Tibial nerve (tissue), 4 donors: ENCODE measurements around the gene GGCX. TPM values are rescaled to one million over a fixed set of nuclear protein-coding genes. Genes with fewer than 3 reads are reported as not detected.
"Not testable (repeated sequence)": the region's sequence is repeated elsewhere in the genome, so short reads cannot be mapped to it uniquely, and the experiment has no call there.

ENCODE experiments used
- DNase-seq, 2 donors: peaks; one replicate each; pipeline ENCODE4 v3.0.0-alpha.2; 2019; ENCODE audit warnings: low spot score in 2 of 2
- H3K27ac ChIP-seq, 4 donors: fragments of 200-600 bp; sonication (generic) in 3 of 4; one replicate each; pipeline ENCODE4 v1.5.1; 2017 to 2019; ENCODE audit warnings: mild to moderate bottlenecking in 1 of 4
- H3K27me3 ChIP-seq, 2 donors: fragments of 200-600 bp; sonication (generic) in 1 of 2; one replicate each; pipeline versions ENCODE4 v1.5.1 to v1.6.0; 2017 to 2019
- H3K36me3 ChIP-seq, 3 donors: fragments of 200-600 bp; sonication (generic); one replicate each; pipeline ENCODE4 v1.5.1; 2018 to 2019
- H3K4me1 ChIP-seq, 4 donors: fragments of 200-600 bp; sonication (generic) in 3 of 4; one replicate each; pipeline ENCODE4 v1.5.1; 2017 to 2019
- H3K4me3 ChIP-seq, 4 donors: fragments of 200-600 bp; sonication (generic) in 3 of 4; one replicate each; pipeline ENCODE4 v1.5.1; 2017 to 2019; ENCODE audit warnings: mild to moderate bottlenecking in 1 of 4, moderate library complexity in 1 of 4
- H3K9me3 ChIP-seq, 4 donors: fragments of 200-600 bp; sonication (generic) in 3 of 4; one replicate each; pipeline ENCODE4 v1.5.1; 2017 to 2019
- EP300 ChIP-seq, 2 donors: sonication (generic); formaldehyde crosslinking; IDR thresholded peaks; one replicate each; pipeline ENCODE4 v1.6.1; 2017; ENCODE audit warnings: antibody characterized with exemption in 2 of 2, mild to moderate bottlenecking in 1 of 2
- POLR2A ChIP-seq, 2 donors: fragments of 450-650 bp; IDR thresholded peaks; one replicate each; pipeline ENCODE4 v1.6.1; 2017; ENCODE audit warnings: antibody characterized with exemption in 2 of 2, mild to moderate bottlenecking in 2 of 2, moderate library complexity in 2 of 2
- WGBS, 2 donors: methylation state at CpG; one replicate each; pipeline ENCODE4 v1.1.5; 2018; 5-methylcytosine and 5-hydroxymethylcytosine counted together
- total RNA-seq, 4 donors: library from RNA; depleted of rRNA; stranded (reverse); fragments of >200 nt; gene quantifications; one replicate each; pipeline ENCODE4 v1.1.0, GENCODE V29; 2016
- TF ChIP-seq, protein P1 (sequence below), 5 experiments: fragments of 200-600 bp in 3 of 5; fragments of 450-650 bp in 2 of 5; sonication (generic) in 3 of 5; IDR thresholded peaks; one replicate each; pipeline ENCODE4 v1.5.1; 2016 to 2019; ENCODE audit warnings: antibody characterized with exemption in 5 of 5, mild to moderate bottlenecking in 3 of 5, moderate library complexity in 2 of 5

The GGCX gene
- total RNA-seq, 4 donors from 2014 or later: 24.7 to 34.3 (median 27.1) TPM

DNA sequence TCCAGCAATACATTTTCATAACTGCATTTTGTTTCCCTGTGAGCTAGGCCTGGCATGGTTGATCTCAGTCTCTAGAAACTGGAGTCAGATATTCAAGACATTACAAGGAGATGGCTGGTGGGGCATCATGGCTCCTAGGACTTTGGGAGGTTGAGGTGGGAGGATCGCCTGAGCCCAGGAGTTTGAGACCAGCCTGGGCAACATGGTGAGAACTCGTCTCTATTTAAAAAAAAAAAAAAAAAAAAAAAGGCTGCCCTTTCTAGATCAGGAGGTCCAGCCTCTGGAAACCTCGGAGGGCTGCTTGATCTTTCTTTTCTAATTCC, 15.7 kb upstream of the GGCX start:
- H3K27ac ChIP-seq: peak overlapping the region in 3 of 4 donors; percentile 69 to 78 (median 76)
- H3K36me3 ChIP-seq: no peaks in the 10 kb centered on the region
- H3K27me3 ChIP-seq: no peaks in the 10 kb centered on the region
- peak overlapping the region in 1 of 4 donors; percentile 38 for H3K4me3 ChIP-seq
- TF ChIP-seq POLR2A (IDR thresholded peaks at IDR 0.05): no peak
- TF ChIP-seq, protein P1, sequence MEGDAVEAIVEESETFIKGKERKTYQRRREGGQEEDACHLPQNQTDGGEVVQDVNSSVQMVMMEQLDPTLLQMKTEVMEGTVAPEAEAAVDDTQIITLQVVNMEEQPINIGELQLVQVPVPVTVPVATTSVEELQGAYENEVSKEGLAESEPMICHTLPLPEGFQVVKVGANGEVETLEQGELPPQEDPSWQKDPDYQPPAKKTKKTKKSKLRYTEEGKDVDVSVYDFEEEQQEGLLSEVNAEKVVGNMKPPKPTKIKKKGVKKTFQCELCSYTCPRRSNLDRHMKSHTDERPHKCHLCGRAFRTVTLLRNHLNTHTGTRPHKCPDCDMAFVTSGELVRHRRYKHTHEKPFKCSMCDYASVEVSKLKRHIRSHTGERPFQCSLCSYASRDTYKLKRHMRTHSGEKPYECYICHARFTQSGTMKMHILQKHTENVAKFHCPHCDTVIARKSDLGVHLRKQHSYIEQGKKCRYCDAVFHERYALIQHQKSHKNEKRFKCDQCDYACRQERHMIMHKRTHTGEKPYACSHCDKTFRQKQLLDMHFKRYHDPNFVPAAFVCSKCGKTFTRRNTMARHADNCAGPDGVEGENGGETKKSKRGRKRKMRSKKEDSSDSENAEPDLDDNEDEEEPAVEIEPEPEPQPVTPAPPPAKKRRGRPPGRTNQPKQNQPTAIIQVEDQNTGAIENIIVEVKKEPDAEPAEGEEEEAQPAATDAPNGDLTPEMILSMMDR (IDR thresholded peaks at IDR 0.05): no peak
- DNase-seq: no peak
- WGBS, 2 donors: 71 to 73% methylated on average over 3 of the region's 3 CpGs
- no peaks in the 10 kb centered on the region for H3K9me3 ChIP-seq
- H3K4me1 ChIP-seq: peaks cover 0 to 37% (median 19%) of the 10 kb centered on the region in 4 donors

DNA sequence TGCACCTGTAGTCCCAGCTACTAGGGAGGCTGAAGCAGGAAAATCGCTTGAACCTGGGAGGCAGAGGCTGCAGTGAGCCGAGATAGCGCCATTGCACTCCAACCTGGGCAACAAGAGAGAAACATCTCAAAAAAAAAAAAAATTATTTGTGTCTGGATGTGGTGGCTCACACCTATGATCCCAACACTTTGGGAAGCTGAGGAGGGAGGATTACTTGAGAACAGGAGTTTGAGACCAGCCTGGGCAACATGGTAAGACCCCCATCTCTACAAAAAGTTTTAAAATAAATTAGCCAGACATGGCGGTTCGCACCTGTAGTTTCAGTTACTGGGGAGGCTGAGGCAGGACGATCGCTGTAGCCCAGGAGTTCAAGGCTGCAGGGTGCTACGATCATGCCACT, 14.4 kb upstream of the GGCX start:
- no peak overlapping the region for H3K4me3 ChIP-seq
- no peak for TF ChIP-seq EP300 (IDR thresholded peaks at IDR 0.05)
- TF ChIP-seq, protein P1 (IDR thresholded peaks at IDR 0.05): no peak
- no peak for TF ChIP-seq POLR2A (IDR thresholded peaks at IDR 0.05)
- peaks cover 0 to 37% (median 19%) of the 10 kb centered on the region in 4 donors for H3K4me1 ChIP-seq
- WGBS, 2 donors: 78 to 83% methylated on average over 8 of the region's 8 CpGs
- H3K9me3 ChIP-seq: no peaks in the 10 kb centered on the region
- no peaks in the 10 kb centered on the region for H3K27me3 ChIP-seq
- no peaks in the 10 kb centered on the region for H3K36me3 ChIP-seq
- H3K27ac ChIP-seq: no peak overlapping the region
- no peak for DNase-seq

DNA sequence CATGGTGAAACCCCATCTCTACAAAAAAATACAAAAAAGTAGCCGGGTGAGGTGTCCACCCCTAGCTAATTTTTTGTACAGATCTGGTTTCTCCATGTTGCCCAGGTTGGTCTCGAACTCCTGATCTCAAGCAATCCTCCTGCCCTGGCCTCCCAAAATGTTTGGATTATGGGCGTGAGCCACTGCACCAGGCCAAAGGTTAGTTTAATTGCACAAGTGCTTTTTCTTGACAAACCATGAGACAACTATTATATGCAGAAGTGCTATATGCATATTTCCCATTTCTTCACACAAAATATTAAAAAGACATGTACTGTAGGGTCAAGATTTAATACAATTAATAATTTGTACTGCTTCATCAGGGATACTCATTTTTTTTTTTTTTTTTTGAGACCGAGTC, 5.0 kb upstream of the GGCX start:
- Histone ChIP-seq H3K9me3 (no peaks in the 10 kb centered on the region), H3K36me3 (no peaks in the 10 kb centered on the region), H3K4me1 (peaks cover 0 to 6% (median 3%) of the 10 kb centered on the region in 4 donors), H3K27ac (no peak overlapping the region), H3K4me3 (no peak overlapping the region), H3K27me3 (no peaks in the 10 kb centered on the region)
- TF ChIP-seq, protein P1 (IDR thresholded peaks at IDR 0.05): no peak
- TF ChIP-seq EP300 (IDR thresholded peaks at IDR 0.05) (no peak), POLR2A (IDR thresholded peaks at IDR 0.05) (no peak)
- DNase-seq: no peak
- WGBS, 2 donors: 80 to 87% methylated on average over 4 of the region's 4 CpGs

DNA sequence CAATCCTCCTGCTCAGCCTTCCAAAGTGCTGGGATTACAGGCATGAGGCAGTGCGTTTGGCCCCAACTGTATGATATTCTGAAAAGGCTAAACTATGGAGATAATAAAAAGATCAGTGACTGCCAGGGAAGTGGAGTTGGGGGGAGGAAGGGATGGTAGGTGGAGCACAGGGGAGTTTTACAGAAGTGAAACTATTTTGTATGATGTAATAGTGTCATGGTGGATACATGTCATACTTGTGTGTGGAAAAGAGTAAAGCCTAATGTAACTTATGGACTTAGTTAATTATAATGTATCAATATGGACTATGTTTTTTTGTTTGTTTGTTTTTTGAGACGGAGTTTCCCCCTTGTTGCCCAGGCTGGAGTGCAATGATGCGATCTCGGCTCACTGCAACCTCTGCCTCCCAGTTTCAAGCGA, 2.9 kb upstream of the GGCX start:
- H3K27me3 ChIP-seq: no peaks in the 10 kb centered on the region
- H3K4me3 ChIP-seq: no peak overlapping the region
- TF ChIP-seq EP300 (IDR thresholded peaks at IDR 0.05): peak in 1 of 2 donors; percentile 26
- TF ChIP-seq, protein P1 (IDR thresholded peaks at IDR 0.05): no peak
- H3K4me1 ChIP-seq: peaks cover 0 to 24% (median 17%) of the 10 kb centered on the region in 4 donors
- 86 to 87% methylated on average over 5 of the region's 5 CpGs for WGBS, 2 donors
- H3K27ac ChIP-seq: no peak overlapping the region
- H3K36me3 ChIP-seq: peaks cover 0 to 2% (median 0%) of the 10 kb centered on the region in 3 donors
- DNase-seq: no peak
- H3K9me3 ChIP-seq: no peaks in the 10 kb centered on the region

DNA sequence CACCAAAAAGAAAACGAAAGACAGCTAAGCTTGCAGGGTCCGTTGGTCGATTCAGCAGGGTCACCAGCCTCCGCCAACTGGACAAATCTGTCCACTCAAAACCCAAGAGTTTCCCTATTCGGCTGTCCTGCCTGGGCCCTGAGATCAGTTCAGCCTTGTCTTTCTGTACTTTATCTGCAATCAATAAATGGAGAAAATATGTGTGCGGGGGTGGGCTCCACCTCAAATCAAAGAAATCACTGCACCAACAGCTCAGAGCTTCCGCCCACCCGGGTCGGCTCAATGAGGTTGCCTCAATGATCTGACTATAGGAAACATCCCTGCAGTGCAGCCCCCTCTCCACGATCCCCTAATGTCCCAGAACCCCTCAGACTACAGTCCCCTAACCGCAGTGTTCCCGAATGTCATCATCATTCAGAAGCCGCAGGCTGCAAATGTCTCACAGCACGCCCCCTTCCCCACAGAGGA, 447 bp downstream of the GGCX start:
- no peaks in the 10 kb centered on the region for H3K9me3 ChIP-seq
- peaks cover 0 to 30% (median 17%) of the 10 kb centered on the region in 4 donors for H3K4me1 ChIP-seq
- H3K4me3 ChIP-seq: peak overlapping the region; percentile 77 to 89 (median 82)
- H3K27ac ChIP-seq: peak overlapping the region; percentile 80 to 92 (median 90)
- WGBS, 2 donors: 2 to 3% methylated on average over 14 of the region's 14 CpGs
- H3K36me3 ChIP-seq: peaks cover 0 to 32% (median 0%) of the 10 kb centered on the region in 3 donors
- no peak for DNase-seq
- H3K27me3 ChIP-seq: no peaks in the 10 kb centered on the region
- TF ChIP-seq EP300 (IDR thresholded peaks at IDR 0.05) (no peak), POLR2A (IDR thresholded peaks at IDR 0.05) (no peak)
- TF ChIP-seq, protein P1 (IDR thresholded peaks at IDR 0.05): no peak

DNA sequence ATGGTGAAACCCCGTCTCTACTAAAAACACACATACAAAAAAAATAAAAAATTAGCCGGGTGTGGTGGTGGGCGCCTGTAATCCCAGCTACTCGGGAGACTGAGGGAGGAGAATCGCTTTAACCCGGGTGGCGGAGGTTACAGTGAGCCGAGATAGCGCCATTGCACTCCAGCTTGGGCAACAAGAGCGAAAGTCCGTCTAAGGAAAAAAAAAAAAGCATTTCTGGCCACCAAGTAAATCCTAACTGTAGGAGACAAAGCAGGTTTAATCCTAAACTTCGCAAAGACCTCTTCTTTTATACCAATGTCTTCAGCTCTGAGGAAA, 928 bp downstream of the GGCX start:
- WGBS, 2 donors: 77 to 83% methylated on average over 12 of the region's 12 CpGs
- Histone ChIP-seq H3K27ac (peak overlapping the region in 3 of 4 donors; percentile 89 to 92 (median 92)), H3K4me1 (peaks cover 0 to 30% (median 17%) of the 10 kb centered on the region in 4 donors), H3K36me3 (peaks cover 0 to 37% (median 0%) of the 10 kb centered on the region in 3 donors), H3K4me3 (peak overlapping the region; percentile 77 to 89 (median 82))
- not testable (repeated sequence) for H3K9me3 ChIP-seq, DNase-seq, H3K27me3 ChIP-seq
